ENCODE data around the gene DCUN1D2. TPM values are rescaled to one million over a fixed set of nuclear protein-coding genes. Genes with fewer than 3 reads are reported as not detected.
A peak's percentile ranks its signal among the peaks of the same experiment; 100 is the strongest.

The DCUN1D2 gene
- total RNA-seq, 1 donor from 2014 or later: 29.0 TPM

GRCh38 chr13:113411216-113412023, 79.1 kb downstream of the DCUN1D2 start:
- H3K27ac Mint-ChIP-seq (ENCODE audit: unreplicated experiment): peak overlapping the region; percentile 82
- TF ChIP-seq CTCF (IDR thresholded peaks at IDR 0.05): no peak
- no peaks in the 10 kb centered on the region for H3K9me3 Mint-ChIP-seq (ENCODE audit: unreplicated experiment)
- no peak for DNase-seq (ENCODE audit: extremely low spot score, unreplicated experiment)
- H3K4me1 Mint-ChIP-seq (ENCODE audit: unreplicated experiment): peaks cover 48% of the 10 kb centered on the region
- no peaks in the 10 kb centered on the region for H3K27me3 Mint-ChIP-seq (ENCODE audit: unreplicated experiment)
- no peaks in the 10 kb centered on the region for H3K36me3 Mint-ChIP-seq (ENCODE audit: unreplicated experiment)
- H3K4me3 Mint-ChIP-seq (ENCODE audit: unreplicated experiment): no peak overlapping the region

- TF ChIP-seq CTCF (IDR thresholded peaks at IDR 0.05): no peak
- Mint-ChIP-seq H3K36me3 (ENCODE audit: unreplicated experiment) (no peaks in the 10 kb centered on the region), H3K27me3 (ENCODE audit: unreplicated experiment) (no peaks in the 10 kb centered on the region), H3K9me3 (ENCODE audit: unreplicated experiment) (no peaks in the 10 kb centered on the region), H3K4me3 (ENCODE audit: unreplicated experiment) (no peak overlapping the region), H3K4me1 (ENCODE audit: unreplicated experiment) (peaks cover 54% of the 10 kb centered on the region), H3K27ac (ENCODE audit: unreplicated experiment) (peak overlapping the region; percentile 82)
- no peak for DNase-seq (ENCODE audit: extremely low spot score, unreplicated experiment)
Measured at GRCh38 chr13:113410472-113411201, 79.9 kb downstream of the DCUN1D2 start.

- H3K4me3 Mint-ChIP-seq (ENCODE audit: unreplicated experiment): no peak overlapping the region
- no peaks in the 10 kb centered on the region for H3K27me3 Mint-ChIP-seq (ENCODE audit: unreplicated experiment)
- TF ChIP-seq CTCF (IDR thresholded peaks at IDR 0.05): no peak
- DNase-seq (ENCODE audit: extremely low spot score, unreplicated experiment): no peak
- no peaks in the 10 kb centered on the region for H3K9me3 Mint-ChIP-seq (ENCODE audit: unreplicated experiment)
- H3K36me3 Mint-ChIP-seq (ENCODE audit: unreplicated experiment): no peaks in the 10 kb centered on the region
- peaks cover 45% of the 10 kb centered on the region for H3K4me1 Mint-ChIP-seq (ENCODE audit: unreplicated experiment)
- no peak overlapping the region for H3K27ac Mint-ChIP-seq (ENCODE audit: unreplicated experiment)
Measured at GRCh38 chr13:113408562-113408961, 81.9 kb downstream of the DCUN1D2 start.

GRCh38 chr13:113407531-113408393, 82.7 kb downstream of the DCUN1D2 start:
- no peak for TF ChIP-seq CTCF (IDR thresholded peaks at IDR 0.05)
- H3K36me3 Mint-ChIP-seq (ENCODE audit: unreplicated experiment): no peaks in the 10 kb centered on the region
- peaks cover 40% of the 10 kb centered on the region for H3K4me1 Mint-ChIP-seq (ENCODE audit: unreplicated experiment)
- H3K27me3 Mint-ChIP-seq (ENCODE audit: unreplicated experiment): no peaks in the 10 kb centered on the region
- no peaks in the 10 kb centered on the region for H3K9me3 Mint-ChIP-seq (ENCODE audit: unreplicated experiment)
- no peak overlapping the region for H3K4me3 Mint-ChIP-seq (ENCODE audit: unreplicated experiment)
- H3K27ac Mint-ChIP-seq (ENCODE audit: unreplicated experiment): no peak overlapping the region
- DNase-seq (ENCODE audit: extremely low spot score, unreplicated experiment): no peak

All from osteocyte (in vitro differentiated cells).